Measurements from ENCODE around the gene ANKRD26.

The ANKRD26 gene

GRCh38 chr10:27019827-27020226 lies 80.5 kb downstream of the ANKRD26 start:
- DNase-seq: peak; percentile 1

GRCh38 chr10:26997610-26998009 lies 102.7 kb downstream of the ANKRD26 start:
- DNase-seq: no peak

- no peak for DNase-seq
Measured at GRCh38 chr10:26994743-26995142, 105.6 kb downstream of the ANKRD26 start.

GRCh38 chr10:26987851-26988250 lies 112.4 kb downstream of the ANKRD26 start:
- no peak for DNase-seq

- DNase-seq: no peak
Measured at GRCh38 chr10:26983156-26983555, 117.1 kb downstream of the ANKRD26 start.

GRCh38 chr10:26982058-26982457 lies 118.2 kb downstream of the ANKRD26 start:
- no peak for DNase-seq

- no peak for DNase-seq
Measured at GRCh38 chr10:26981232-26981824, 119.0 kb downstream of the ANKRD26 start.

GRCh38 chr10:26978519-26978918 lies 121.8 kb downstream of the ANKRD26 start:
- no peak for DNase-seq

GRCh38 chr10:26977635-26978034 lies 122.7 kb downstream of the ANKRD26 start:
- no peak for DNase-seq

- DNase-seq: no peak
Measured at GRCh38 chr10:26970667-26971066, 129.6 kb downstream of the ANKRD26 start.

GRCh38 chr10:26969145-26969926 lies 131.0 kb downstream of the ANKRD26 start:
- DNase-seq: no peak

- DNase-seq: no peak
Measured at GRCh38 chr10:26962835-26963234, 137.5 kb downstream of the ANKRD26 start.

- DNase-seq: no peak
Measured at GRCh38 chr10:26960308-26960707, 140.0 kb downstream of the ANKRD26 start.

GRCh38 chr10:26959841-26960240 lies 140.5 kb downstream of the ANKRD26 start:
- DNase-seq: no peak
